Activated CD4-positive, alpha-beta T cell treated with anti-CD3 and anti-CD28 coated beads, Interleukin-2, amount 50 U/mL, for 48 hours (primary cell): ENCODE results near the gene AREL1.

Experiments
- DNase-seq, 2 experiments: peaks; one replicate each; pipeline ENCODE4 v3.0.0-alpha.2; 2020

AREL1 gene

DNA sequence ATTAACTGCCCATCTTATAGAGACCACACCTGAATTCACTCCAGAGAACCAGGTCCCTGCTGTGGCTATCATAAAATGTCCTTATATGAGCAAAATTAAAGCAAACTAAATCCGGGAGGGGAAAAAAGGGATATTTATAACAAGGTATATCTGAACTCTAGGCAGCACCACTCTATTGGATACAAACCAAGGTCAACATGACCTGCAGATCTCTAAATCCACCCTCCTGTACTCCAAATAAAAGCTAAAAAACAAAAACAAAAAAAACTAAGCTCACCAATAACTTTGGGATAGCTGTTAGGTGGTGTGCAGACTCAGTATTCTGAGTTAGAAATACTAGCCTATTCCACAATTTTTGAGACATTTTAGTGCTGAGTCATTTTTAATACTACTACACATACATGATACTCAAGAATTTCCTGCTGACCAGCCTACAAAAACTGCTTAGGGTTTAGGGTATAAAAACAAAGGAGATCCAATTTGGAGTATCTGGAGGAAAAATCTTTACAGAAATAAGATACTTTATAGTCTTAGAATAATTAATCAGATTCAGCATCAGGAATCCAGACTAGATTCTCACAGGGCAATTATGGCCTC lies 54.2 kb downstream of the AREL1 start:
- DNase-seq, result no peak

DNA sequence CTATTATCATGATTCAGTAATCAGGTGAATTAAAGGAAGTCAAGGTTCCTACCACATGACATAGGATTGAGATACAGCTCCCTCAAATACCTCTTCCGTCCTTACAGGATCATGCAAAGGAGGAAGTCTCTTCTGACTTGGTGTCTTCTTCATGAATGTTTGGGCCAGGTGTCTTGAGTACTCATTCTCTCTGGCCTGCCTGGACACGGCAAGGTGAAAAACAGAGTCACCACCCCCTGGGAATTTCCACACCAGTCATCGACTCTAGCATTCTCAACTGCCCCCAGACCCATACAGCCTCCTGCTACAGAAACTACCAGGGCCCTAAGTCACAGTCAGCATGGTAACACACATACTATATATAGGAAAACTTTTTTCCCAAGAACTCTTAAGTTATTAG lies 55.9 kb downstream of the AREL1 start:
- DNase-seq, result no peak

- DNase-seq, result no peak
Observed at GRCh38 chr14:74655599-74656395, 57.1 kb downstream of the AREL1 start.

- no peak for DNase-seq
Observed at GRCh38 chr14:74654931-74655330, 57.9 kb downstream of the AREL1 start.

DNA sequence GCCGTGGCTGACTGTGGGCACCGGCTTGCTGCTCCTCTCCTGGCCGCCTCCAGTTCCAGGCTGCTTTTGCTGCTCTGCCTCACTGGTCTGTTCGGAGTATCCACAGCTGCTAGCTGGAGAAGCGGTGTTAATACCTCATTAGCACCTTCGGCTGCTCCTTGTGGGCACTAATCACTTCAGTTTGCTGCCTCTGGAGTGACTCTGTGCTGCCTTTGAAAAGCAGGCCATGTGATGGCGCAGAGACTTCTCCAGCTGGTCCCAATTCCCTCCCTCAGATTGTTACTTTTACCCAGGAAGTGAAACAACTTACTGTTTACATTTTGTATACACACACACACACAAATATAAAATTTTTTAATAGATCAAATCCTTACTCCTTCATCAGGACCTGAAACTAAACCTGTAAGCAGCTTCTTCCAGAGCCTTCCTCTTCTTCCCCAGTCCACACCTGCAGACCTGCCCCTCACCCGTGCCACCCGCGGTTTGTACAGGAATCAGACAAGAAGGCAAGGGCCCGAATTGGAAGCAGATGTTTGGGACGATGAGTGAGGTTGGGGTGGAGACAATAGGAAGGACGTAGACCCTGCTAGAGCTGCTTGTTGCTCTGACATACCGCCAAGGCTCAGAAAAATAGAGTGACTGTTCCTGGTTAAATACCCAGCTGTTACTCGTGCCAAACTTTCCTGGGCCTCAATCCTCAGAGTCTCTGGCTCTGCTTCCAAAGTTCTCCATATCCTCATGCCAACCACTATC lies 59.3 kb downstream of the AREL1 start:
- no peak for DNase-seq

DNA sequence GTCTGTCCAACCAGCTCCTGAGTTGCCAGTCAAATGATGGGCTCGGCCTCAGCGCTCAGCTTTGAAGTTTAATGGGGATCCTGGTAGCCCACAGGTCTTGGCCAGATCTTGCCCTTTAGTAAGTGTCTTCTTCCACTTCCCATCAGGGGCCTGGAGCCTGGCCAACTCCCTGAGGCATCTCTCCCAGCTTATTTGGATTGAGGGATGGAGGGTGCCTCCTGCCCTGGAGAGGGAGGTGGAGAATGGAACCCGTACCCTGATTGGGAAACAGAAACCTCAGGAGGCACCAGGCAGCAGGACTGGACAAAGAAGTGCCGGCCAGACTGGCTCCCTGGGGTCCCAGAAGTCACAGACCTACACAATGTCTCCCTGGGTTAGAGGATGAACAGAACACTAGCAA lies 60.3 kb downstream of the AREL1 start:
- no peak for DNase-seq

DNA sequence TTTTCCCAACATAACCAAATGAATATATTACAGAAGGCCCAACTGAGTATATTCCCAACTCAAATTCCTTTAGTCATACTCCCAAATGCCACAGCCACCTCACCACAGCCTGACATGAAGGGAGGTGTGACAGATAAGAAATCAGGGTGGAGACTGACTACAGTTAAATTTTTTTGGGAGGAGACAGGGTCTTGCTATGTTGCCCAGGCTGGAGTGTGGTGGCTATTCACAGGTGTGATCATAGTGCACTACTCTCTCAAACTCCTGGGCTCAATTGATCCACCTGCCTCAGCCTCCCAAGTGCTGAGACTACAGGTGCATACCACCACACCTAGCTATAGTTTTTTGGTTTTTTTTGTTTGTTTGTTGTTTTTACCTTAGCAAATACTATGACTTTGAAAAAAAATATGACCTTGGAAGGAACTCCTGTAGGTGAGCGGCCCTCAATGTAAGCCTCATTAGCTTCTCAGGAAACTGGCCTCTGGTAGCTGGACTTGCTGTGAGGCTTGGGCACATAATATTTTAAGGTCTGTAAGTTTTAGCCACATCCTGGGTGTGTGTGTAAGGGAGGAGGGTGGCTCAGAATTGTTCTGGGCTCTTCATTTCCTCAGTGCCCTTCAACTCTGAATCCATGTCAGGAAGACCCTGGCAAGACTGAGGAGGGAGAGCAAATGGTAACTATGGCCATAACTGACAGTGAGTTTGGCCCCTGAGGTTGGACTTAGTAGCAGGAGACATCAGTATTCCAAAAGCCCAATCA lies 61.8 kb downstream of the AREL1 start:
- DNase-seq, result no peak

DNA sequence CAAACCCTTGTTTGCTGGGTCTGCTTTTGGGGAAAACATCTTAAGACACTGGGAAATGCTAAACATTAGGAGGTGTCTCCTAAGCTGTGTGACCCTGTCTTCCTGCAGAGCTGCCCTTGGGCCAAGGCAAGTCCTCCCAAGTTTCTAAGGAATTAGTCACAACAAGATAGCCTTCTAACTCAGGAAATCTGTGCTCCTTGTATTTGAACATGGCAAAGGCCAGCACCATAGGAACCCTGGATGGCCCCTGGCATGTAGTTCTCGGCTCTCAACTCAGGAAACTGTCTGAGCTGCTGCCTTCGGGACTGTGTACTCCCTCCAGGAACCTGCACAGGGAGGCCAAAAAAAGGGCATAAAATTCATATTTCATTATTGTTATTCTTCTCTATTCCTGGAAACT lies 63.2 kb downstream of the AREL1 start:
- DNase-seq, result no peak

- no peak for DNase-seq
Observed at GRCh38 chr14:74649167-74649566, 63.7 kb downstream of the AREL1 start.

- no peak for DNase-seq
Observed at GRCh38 chr14:74648601-74649000, 64.3 kb downstream of the AREL1 start.

DNA sequence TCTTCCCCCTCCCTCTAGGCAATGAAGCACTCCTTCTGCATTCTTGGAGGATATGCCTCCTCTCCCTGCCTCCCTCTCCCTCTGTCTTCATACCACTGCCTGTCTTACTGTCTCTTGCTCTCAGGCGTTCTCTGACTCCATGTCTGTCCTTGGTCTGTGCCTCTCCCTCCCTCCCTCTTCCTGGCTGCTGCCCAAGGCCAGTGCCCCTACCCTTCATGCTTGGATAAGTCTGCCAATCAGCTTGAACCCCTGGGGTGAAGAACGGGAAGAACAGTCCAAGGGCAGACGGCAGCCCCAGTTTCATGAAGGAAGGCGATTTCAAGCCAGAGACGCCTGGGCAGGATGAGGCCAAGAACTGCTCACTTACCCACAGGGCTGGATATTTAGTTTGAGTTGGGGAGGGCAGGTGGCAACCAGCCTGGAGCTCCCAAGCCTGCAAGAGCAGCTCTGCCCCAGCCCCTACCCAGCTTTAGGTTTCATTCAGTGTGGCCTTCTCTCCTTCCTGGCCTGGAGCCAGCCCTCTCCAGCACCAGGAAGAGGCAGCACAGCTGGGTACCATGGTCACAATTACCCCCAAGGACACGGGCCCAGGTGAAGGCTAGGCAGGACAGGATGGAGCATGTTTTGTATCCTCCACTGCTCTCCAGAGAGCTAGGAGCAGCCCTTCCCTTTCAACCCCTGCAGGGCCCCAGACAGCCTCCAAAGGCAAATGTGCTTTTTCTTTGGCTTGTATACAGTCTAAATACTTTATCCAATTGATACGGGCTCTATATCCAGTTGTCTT lies 65.0 kb downstream of the AREL1 start:
- no peak for DNase-seq

GRCh38 chr14:74647061-74647677 lies 65.7 kb downstream of the AREL1 start:
- DNase-seq, result no peak

GRCh38 chr14:74645756-74646470 lies 67.0 kb downstream of the AREL1 start:
- no peak for DNase-seq

DNA sequence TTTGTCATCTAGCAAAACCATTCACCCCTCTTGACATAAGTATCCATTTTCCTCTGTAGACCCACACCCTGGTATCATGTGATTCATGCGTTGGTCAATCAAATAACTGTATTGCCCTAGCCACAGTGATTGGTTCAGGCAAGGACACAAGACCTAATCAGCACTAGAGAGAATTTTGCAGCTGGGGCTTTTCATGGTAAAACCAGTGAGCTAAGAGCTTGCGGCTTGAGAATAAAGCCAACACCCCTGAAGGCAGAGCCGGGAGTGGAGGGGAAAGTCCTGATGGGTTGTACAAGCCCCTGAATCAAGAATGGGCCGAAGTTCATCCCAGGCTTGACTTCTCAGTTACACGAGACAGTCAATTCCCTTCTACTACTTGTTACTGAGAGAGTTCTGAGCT lies 67.6 kb downstream of the AREL1 start:
- no peak for DNase-seq

GRCh38 chr14:74641601-74642391 lies 71.1 kb downstream of the AREL1 start:
- no peak for DNase-seq

- DNase-seq, result no peak
Observed at GRCh38 chr14:74638966-74639365, 73.9 kb downstream of the AREL1 start.

- DNase-seq, result no peak
Observed at GRCh38 chr14:74638066-74638465, 74.8 kb downstream of the AREL1 start.

DNA sequence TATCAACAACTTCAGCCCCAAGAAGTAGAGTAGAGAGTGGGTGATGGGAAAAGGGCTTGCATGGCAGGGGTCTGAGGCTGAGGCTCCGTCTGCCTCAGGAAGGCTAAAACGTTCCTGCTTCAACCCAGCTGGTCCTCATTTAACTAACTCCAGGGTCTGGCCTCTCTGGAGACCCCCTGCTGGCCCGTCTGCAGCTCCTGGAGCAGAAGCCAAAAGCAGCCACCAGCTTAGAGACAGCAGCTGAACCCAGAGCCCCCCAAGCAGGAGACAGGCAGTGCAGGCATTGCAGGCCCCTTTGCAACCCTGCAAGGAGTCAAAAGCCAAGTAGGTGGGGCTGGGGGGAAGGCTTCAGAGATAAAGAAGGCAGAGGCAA lies 75.7 kb downstream of the AREL1 start:
- DNase-seq, result no peak

DNA sequence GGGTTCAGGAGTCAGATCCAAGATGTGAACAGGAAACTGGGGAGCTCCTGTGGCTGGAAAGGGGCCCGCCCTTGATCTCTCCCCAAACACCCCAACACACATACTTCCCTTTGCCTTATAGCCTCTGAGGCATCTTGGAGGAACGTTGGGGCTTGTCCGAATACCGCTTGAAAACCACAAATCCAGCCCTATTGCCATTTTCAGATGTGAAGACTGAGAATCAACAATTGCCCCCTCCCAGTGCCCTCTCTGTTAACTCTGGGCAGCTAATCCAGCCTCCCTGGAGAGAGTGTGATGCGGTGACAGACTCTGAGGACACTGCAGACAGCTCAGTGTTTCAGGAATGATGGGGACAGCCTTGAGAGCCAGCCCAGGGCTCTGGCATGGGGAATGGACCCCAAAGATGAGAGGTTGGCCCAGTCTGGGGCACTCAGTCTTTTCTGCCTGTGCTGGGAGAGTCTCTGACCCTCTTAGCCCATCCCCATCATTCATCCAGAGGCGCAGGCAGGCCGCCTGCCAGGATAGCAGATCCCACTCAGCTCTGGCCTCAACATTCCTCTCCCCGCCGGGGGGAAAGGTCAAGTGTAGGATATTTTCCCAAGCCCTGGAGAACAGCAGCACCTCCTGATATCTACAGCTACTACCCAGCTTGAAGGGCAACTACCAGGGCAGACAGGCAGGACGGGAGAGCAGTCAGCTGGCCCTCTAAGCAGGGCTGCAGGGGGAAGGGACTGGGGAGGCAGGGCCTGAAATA lies 76.3 kb downstream of the AREL1 start:
- DNase-seq, result no peak

DNA sequence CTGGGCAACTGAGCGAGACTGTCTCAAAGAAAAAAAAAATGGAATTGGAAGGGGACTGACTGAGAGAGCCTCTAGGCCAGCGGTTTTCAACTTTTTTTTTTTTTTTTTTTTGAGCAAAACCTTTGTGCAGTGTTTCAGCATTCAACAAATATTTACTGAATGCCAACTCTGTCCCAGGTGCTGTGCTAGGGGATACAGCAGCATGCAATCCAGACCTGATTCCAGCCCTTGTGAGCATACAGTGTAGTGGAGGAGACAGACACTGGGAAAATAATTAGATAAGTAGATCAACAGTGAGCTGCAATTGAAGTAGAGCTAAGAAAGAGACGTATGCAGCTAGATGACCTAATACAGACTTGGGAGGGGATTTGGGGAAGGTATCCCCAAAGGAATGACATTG lies 77.0 kb downstream of the AREL1 start:
- no peak for DNase-seq
